ENCODE results near the gene RDX. TPM values are rescaled to one million over a fixed set of nuclear protein-coding genes. Genes with fewer than 3 reads are reported as not detected.

RDX gene
- total and polyA plus RNA-seq, 2 experiments from 2014 or later, result 45.2 to 226 TPM

DNA sequence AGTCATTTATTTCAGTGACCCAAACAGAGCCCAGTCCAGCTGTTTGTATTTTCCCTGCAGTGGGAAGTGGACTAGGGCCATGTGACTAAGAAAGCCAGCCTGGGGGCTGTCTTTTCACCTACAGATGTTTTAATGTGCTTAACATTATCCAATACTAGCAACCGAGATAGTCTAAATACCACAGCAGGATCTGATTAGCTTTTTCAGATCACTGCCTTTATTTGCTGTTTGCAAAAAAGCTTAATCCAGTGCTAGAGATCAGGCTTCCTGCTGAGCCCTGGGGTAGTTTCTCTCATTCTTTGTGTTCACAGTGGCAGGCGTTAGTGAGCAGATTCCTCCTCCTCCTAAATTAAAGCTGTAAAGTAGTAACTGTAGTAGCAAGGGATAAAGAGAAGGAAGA is 168.3 kb downstream of the RDX start:
- Histone ChIP-seq H3F3A (replicated peaks; ENCODE audit: low read depth) (no peaks in the 10 kb centered on the region), H2AFZ (no peak overlapping the region), H3K4me1 (ENCODE audit: insufficient read depth) (peaks cover 45% of the 10 kb centered on the region), H3K36me3 (ENCODE audit: insufficient read depth) (no peaks in the 10 kb centered on the region), H3K4me3 (no peak overlapping the region), H3K27ac (ENCODE audit: low read depth) (no peak overlapping the region), H3K27me3 (ENCODE audit: insufficient read depth) (no peaks in the 10 kb centered on the region), H3K79me2 (replicated peaks; ENCODE audit: insufficient read depth) (no peaks in the 10 kb centered on the region), H3K4me2 (peak overlapping the region; percentile 59; the same call in 1 of the 2 replicates), H3K9me2 (ENCODE audit: insufficient read depth) (no peaks in the 10 kb centered on the region), H4K20me1 (replicated peaks; ENCODE audit: insufficient read depth) (no peaks in the 10 kb centered on the region)
- TF ChIP-seq JUNB (IDR thresholded peaks at IDR 0.05; ENCODE audit: unreplicated experiment) (no peak), EZH2phosphoT487 (IDR thresholded peaks at IDR 0.05; ENCODE audit: unreplicated experiment) (no peak), ZNF114 (CRISPR knock-in tag; IDR thresholded peaks at IDR 0.05) (no peak), CREB1 (CRISPR knock-in tag; IDR thresholded peaks at IDR 0.05; ENCODE audit: low read depth) (no peak), NANOG (IDR thresholded peaks at IDR 0.05; ENCODE audit: borderline replicate concordance) (no peak), STAT1 (IDR thresholded peaks at IDR 0.05; ENCODE audit: unreplicated experiment) (no peak), POLR2AphosphoS5 (IDR thresholded peaks at IDR 0.05; ENCODE audit: low read depth) (no peak), ZNF331 (CRISPR knock-in tag; IDR thresholded peaks at IDR 0.05; ENCODE audit: low read depth) (no peak), EZH2 (IDR thresholded peaks at IDR 0.05; ENCODE audit: low read depth, unreplicated experiment) (no peak)
- TF ChIP-seq, protein P1, sequence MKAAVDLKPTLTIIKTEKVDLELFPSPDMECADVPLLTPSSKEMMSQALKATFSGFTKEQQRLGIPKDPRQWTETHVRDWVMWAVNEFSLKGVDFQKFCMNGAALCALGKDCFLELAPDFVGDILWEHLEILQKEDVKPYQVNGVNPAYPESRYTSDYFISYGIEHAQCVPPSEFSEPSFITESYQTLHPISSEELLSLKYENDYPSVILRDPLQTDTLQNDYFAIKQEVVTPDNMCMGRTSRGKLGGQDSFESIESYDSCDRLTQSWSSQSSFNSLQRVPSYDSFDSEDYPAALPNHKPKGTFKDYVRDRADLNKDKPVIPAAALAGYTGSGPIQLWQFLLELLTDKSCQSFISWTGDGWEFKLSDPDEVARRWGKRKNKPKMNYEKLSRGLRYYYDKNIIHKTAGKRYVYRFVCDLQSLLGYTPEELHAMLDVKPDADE (IDR thresholded peaks at IDR 0.05), result no peak
- TF ChIP-seq, protein P2, sequence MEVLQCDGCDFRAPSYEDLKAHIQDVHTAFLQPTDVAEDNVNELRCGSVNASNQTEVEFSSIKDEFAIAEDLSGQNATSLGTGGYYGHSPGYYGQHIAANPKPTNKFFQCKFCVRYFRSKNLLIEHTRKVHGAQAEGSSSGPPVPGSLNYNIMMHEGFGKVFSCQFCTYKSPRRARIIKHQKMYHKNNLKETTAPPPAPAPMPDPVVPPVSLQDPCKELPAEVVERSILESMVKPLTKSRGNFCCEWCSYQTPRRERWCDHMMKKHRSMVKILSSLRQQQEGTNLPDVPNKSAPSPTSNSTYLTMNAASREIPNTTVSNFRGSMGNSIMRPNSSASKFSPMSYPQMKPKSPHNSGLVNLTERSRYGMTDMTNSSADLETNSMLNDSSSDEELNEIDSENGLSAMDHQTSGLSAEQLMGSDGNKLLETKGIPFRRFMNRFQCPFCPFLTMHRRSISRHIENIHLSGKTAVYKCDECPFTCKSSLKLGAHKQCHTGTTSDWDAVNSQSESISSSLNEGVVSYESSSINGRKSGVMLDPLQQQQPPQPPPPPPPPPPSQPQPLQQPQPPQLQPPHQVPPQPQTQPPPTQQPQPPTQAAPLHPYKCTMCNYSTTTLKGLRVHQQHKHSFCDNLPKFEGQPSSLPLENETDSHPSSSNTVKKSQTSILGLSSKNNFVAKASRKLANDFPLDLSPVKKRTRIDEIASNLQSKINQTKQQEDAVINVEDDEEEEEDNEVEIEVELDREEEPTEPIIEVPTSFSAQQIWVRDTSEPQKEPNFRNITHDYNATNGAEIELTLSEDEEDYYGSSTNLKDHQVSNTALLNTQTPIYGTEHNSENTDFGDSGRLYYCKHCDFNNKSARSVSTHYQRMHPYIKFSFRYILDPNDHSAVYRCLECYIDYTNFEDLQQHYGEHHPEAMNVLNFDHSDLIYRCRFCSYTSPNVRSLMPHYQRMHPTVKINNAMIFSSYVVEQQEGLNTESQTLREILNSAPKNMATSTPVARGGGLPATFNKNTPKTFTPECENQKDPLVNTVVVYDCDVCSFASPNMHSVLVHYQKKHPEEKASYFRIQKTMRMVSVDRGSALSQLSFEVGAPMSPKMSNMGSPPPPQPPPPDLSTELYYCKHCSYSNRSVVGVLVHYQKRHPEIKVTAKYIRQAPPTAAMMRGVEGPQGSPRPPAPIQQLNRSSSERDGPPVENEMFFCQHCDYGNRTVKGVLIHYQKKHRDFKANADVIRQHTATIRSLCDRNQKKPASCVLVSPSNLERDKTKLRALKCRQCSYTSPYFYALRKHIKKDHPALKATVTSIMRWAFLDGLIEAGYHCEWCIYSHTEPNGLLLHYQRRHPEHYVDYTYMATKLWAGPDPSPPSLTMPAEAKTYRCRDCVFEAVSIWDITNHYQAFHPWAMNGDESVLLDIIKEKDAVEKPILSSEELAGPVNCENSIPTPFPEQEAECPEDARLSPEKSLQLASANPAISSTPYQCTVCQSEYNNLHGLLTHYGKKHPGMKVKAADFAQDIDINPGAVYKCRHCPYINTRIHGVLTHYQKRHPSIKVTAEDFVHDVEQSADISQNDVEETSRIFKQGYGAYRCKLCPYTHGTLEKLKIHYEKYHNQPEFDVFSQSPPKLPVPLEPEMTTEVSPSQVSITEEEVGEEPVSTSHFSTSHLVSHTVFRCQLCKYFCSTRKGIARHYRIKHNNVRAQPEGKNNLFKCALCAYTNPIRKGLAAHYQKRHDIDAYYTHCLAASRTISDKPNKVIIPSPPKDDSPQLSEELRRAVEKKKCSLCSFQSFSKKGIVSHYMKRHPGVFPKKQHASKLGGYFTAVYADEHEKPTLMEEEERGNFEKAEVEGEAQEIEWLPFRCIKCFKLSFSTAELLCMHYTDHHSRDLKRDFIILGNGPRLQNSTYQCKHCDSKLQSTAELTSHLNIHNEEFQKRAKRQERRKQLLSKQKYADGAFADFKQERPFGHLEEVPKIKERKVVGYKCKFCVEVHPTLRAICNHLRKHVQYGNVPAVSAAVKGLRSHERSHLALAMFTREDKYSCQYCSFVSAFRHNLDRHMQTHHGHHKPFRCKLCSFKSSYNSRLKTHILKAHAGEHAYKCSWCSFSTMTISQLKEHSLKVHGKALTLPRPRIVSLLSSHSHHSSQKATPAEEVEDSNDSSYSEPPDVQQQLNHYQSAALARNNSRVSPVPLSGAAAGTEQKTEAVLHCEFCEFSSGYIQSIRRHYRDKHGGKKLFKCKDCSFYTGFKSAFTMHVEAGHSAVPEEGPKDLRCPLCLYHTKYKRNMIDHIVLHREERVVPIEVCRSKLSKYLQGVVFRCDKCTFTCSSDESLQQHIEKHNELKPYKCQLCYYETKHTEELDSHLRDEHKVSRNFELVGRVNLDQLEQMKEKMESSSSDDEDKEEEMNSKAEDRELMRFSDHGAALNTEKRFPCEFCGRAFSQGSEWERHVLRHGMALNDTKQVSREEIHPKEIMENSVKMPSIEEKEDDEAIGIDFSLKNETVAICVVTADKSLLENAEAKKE (CRISPR knock-in tag; IDR thresholded peaks at IDR 0.05), result no peak
- TF ChIP-seq, protein P3, sequence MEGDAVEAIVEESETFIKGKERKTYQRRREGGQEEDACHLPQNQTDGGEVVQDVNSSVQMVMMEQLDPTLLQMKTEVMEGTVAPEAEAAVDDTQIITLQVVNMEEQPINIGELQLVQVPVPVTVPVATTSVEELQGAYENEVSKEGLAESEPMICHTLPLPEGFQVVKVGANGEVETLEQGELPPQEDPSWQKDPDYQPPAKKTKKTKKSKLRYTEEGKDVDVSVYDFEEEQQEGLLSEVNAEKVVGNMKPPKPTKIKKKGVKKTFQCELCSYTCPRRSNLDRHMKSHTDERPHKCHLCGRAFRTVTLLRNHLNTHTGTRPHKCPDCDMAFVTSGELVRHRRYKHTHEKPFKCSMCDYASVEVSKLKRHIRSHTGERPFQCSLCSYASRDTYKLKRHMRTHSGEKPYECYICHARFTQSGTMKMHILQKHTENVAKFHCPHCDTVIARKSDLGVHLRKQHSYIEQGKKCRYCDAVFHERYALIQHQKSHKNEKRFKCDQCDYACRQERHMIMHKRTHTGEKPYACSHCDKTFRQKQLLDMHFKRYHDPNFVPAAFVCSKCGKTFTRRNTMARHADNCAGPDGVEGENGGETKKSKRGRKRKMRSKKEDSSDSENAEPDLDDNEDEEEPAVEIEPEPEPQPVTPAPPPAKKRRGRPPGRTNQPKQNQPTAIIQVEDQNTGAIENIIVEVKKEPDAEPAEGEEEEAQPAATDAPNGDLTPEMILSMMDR (conservative IDR thresholded peaks at IDR 0.05; ENCODE audit: low read depth in 2 of 2), result no peak
- TF ChIP-seq, protein P4, sequence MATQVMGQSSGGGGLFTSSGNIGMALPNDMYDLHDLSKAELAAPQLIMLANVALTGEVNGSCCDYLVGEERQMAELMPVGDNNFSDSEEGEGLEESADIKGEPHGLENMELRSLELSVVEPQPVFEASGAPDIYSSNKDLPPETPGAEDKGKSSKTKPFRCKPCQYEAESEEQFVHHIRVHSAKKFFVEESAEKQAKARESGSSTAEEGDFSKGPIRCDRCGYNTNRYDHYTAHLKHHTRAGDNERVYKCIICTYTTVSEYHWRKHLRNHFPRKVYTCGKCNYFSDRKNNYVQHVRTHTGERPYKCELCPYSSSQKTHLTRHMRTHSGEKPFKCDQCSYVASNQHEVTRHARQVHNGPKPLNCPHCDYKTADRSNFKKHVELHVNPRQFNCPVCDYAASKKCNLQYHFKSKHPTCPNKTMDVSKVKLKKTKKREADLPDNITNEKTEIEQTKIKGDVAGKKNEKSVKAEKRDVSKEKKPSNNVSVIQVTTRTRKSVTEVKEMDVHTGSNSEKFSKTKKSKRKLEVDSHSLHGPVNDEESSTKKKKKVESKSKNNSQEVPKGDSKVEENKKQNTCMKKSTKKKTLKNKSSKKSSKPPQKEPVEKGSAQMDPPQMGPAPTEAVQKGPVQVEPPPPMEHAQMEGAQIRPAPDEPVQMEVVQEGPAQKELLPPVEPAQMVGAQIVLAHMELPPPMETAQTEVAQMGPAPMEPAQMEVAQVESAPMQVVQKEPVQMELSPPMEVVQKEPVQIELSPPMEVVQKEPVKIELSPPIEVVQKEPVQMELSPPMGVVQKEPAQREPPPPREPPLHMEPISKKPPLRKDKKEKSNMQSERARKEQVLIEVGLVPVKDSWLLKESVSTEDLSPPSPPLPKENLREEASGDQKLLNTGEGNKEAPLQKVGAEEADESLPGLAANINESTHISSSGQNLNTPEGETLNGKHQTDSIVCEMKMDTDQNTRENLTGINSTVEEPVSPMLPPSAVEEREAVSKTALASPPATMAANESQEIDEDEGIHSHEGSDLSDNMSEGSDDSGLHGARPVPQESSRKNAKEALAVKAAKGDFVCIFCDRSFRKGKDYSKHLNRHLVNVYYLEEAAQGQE (IDR thresholded peaks at IDR 0.05; ENCODE audit: unreplicated experiment), result no peak
- Mint-ChIP-seq H3K27ac (peak overlapping the region; percentile 12; the same call in 1 of the 2 replicates), H3K9me3 (no peaks in the 10 kb centered on the region), H3K36me3 (ENCODE audit: low read depth) (peaks cover 3% of the 10 kb centered on the region; the same call in 1 of the 3 replicates), H3K4me3 (no peak overlapping the region), H3K4me1 (peaks cover 50% of the 10 kb centered on the region), H3K27me3 (ENCODE audit: insufficient read depth, low read depth, poor library complexity) (peaks cover 1% of the 10 kb centered on the region)
- peak; percentile 86 for ATAC-seq
- DNase-seq (ENCODE audit: low spot score), result peak; percentile 74

All from GM23338 (cell line).